NB4 (cell line): Measurements from ENCODE around the gene ADPRS.

Experiments used
- DNase-seq: peaks from one replicate; pipeline ENCODE4 v3.0.0; 2010; ENCODE audit warnings: low read depth
- H3K4me3 ChIP-seq: one replicate; pipeline ENCODE4 v1.5.1; 2011; ENCODE audit warnings: mild to moderate bottlenecking, low read depth, low read length, moderate library complexity
- CTCF ChIP-seq: IDR thresholded peaks from one replicate; pipeline ENCODE4 v1.5.1; 2012; ENCODE audit warnings: low read depth, low read length
- MYC ChIP-seq: IDR thresholded peaks from 2 replicates; pipeline ENCODE4 v1.6.1; 2011; ENCODE audit warnings: low read depth, low read length
- POLR2A ChIP-seq: IDR thresholded peaks from 2 replicates; pipeline ENCODE4 v1.6.1; 2011; ENCODE audit warnings: mild to moderate bottlenecking; ENCODE audit not compliant: insufficient read length; ENCODE audit errors: extremely low read depth
- TF ChIP-seq, protein P1 (sequence below): IDR thresholded peaks from 2 replicates; pipeline ENCODE4 v1.6.1; 2011; ENCODE audit warnings: low read depth, low read length

The ADPRS gene

DNA sequence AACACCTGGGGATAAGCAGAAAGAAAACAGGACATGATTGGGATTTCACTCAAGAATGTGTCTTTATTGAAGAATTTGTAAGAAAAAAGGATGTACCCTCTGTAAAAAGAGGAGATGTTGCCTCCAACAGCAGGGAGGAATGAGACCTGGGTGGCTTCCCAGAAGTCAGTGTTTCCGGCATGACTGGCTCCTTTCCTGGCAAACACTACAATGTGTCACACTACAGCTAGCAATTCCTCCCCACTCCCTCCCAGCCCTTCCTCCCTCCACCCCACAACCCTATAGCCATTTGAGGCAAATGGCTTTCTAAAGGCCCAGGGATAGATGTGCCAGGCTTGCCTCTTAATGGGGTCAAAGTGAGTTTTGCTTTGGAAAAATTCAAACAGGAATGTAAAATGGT lies 47.8 kb downstream of the ADPRS start:
- no peak overlapping the region for H3K4me3 ChIP-seq
- DNase-seq: no peak
- TF ChIP-seq CTCF (no peak), POLR2A (no peak), MYC (no peak)
- TF ChIP-seq, protein P1, sequence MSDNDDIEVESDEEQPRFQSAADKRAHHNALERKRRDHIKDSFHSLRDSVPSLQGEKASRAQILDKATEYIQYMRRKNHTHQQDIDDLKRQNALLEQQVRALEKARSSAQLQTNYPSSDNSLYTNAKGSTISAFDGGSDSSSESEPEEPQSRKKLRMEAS: no peak

DNA sequence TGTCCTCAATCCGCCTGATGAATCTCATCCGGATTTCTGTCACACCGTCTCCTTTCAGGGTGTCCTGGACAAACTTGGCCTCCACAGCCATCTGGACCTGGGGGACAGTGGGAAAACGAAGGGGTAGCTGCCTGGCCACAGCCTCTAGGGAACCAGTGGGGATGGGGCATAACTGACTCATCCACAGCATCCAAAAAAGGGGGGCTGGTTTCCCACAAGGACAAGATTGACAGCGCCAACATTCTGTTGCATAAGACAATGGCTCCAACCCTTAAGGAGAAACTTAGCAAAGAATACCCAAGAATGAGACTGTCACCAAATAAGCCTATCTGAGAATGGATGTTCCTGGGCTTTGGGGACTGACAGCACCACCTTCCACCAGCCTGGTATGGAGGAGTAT lies 48.5 kb downstream of the ADPRS start:
- TF ChIP-seq, protein P1: no peak
- no peak for TF ChIP-seq MYC
- TF ChIP-seq POLR2A: no peak
- TF ChIP-seq CTCF: no peak
- H3K4me3 ChIP-seq: no peak overlapping the region
- DNase-seq: no peak

- TF ChIP-seq, protein P1: no peak
- TF ChIP-seq MYC: no peak
- TF ChIP-seq POLR2A: no peak
- no peak for TF ChIP-seq CTCF
- no peak overlapping the region for H3K4me3 ChIP-seq
- DNase-seq: no peak
Observed at GRCh38 chr1:36137776-36138175, 49.1 kb downstream of the ADPRS start.

DNA sequence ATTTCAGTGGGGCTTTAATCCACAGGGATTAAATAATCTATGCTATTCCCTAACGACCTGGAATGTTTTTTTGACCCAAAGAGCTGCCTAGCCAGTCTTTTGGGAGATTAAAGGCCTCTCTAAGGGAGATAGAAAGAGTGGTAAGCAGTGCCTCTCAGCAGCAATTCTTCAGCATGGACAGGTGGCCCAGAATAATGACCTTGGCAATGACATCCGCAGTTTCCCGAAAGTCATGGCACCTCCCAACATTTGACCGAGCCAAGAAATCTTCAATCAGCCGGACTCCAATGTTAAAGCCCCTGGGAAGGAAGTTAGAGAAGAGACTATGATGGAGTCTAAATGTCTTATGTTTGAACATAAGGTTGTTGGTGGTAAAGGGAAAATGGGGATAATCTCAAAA lies 50.8 kb downstream of the ADPRS start:
- no peak overlapping the region for H3K4me3 ChIP-seq
- no peak for TF ChIP-seq MYC
- no peak for TF ChIP-seq POLR2A
- TF ChIP-seq CTCF: no peak
- TF ChIP-seq, protein P1: no peak
- DNase-seq: no peak

- TF ChIP-seq POLR2A (no peak), CTCF (no peak), MYC (no peak)
- TF ChIP-seq, protein P1: no peak
- no peak overlapping the region for H3K4me3 ChIP-seq
- DNase-seq: no peak
Observed at GRCh38 chr1:36142121-36142520, 53.4 kb downstream of the ADPRS start.

GRCh38 chr1:36143424-36143823 lies 54.7 kb downstream of the ADPRS start:
- no peak overlapping the region for H3K4me3 ChIP-seq
- no peak for DNase-seq
- TF ChIP-seq, protein P1: no peak
- TF ChIP-seq CTCF (no peak), MYC (no peak), POLR2A (no peak)
